Epithelial cell of esophagus (primary cell): ENCODE data around the gene CUL9.

Source experiments
- DNase-seq: peaks from one replicate; pipeline ENCODE4 v3.0.0; 2010; ENCODE audit warnings: low read depth
- H3K4me3 ChIP-seq: 2 replicates; pipeline ENCODE4 v1.5.1; 2011; ENCODE audit warnings: mild to moderate bottlenecking, low read length, control low read depth
- TF ChIP-seq, protein P1 (sequence below): IDR thresholded peaks from 2 replicates; pipeline ENCODE4 v1.5.1; 2011; ENCODE audit warnings: low read depth, mild to moderate bottlenecking, low read length, control low read depth, inconsistent platforms; ENCODE audit not compliant: insufficient read depth; ENCODE audit errors: missing control alignments

Gene CUL9

DNA sequence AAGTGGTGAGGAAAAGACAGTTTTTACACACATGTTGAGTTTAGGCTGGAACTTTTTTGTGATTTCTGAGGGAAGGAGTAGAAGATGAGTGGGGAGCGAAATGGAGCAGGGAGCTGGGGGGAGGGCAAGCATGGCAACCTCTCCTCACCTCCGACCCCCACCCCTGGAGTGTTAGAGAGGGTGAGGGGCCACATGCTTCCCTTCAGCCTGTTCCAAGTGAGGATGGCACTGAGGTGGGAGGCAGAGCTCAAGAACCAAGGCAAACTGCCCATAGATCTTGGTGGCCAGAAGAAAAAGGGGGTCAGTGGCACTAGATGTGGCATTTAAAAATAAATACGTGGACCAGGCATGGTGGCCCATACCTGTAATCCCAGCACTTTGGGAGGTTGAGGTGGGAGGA, 66.1 kb downstream of the CUL9 start:
- DNase-seq: no peak
- TF ChIP-seq, protein P1, sequence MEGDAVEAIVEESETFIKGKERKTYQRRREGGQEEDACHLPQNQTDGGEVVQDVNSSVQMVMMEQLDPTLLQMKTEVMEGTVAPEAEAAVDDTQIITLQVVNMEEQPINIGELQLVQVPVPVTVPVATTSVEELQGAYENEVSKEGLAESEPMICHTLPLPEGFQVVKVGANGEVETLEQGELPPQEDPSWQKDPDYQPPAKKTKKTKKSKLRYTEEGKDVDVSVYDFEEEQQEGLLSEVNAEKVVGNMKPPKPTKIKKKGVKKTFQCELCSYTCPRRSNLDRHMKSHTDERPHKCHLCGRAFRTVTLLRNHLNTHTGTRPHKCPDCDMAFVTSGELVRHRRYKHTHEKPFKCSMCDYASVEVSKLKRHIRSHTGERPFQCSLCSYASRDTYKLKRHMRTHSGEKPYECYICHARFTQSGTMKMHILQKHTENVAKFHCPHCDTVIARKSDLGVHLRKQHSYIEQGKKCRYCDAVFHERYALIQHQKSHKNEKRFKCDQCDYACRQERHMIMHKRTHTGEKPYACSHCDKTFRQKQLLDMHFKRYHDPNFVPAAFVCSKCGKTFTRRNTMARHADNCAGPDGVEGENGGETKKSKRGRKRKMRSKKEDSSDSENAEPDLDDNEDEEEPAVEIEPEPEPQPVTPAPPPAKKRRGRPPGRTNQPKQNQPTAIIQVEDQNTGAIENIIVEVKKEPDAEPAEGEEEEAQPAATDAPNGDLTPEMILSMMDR: no peak
- H3K4me3 ChIP-seq: no peak overlapping the region

DNA sequence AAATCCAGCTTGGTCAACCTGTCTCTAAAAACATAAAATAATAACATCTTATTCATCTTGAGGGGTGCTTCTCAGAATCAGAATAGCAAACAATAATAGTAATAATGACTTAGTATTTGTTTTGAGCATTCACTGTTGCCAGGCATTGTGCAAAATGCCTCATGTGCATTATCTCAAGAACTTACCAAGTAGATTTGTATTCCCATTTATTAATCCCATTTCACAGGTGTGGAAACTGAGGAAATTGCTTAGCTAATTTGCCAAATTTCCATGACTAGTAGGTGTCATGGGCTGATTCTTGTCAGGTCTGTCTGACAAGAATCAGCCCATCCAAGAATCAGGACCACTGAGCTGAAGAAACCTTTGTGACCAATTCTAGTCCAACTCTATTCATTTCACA, 66.8 kb downstream of the CUL9 start:
- TF ChIP-seq, protein P1: no peak
- no peak for DNase-seq
- H3K4me3 ChIP-seq: no peak overlapping the region

DNA sequence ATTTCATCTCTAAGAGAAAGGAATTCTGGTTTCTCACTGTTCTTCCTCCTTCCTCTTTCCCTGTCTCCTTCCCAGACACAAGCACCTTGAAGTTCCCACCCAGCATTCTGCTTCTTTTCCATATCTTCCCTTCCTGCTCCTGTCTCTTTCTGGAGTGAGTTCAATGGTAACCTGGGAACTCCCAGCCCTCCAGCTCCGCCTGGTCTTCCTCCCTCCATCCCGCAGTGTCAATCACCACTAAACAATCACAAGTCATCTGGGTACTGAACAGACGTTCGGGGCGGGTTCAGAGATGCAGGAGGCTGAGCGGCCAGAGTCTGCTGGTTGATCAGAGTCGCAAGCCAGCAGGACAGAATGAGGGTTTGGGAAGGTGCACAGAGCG, 69.0 kb downstream of the CUL9 start:
- no peak overlapping the region for H3K4me3 ChIP-seq
- DNase-seq: peak; percentile 32
- TF ChIP-seq, protein P1: no peak

DNA sequence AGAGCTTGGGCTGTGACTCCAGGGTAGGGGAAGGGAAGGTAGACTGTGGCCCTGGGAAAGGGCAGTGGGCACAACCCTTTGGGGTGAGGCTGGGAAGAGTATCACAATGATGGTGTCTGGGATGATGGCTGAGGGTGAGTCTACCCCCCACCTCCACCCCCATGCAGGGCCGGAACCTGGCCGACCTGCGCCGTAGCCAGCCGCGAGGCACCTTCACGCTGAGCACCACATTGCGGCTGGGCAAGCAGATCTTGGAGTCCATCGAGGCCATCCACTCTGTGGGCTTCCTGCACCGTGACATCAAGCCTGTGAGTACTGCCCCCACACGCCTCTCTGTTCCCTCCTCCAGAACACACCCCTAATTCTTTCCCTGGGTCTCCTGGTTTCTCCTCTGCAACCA, 71.4 kb downstream of the CUL9 start:
- no peak overlapping the region for H3K4me3 ChIP-seq
- TF ChIP-seq, protein P1: no peak
- no peak for DNase-seq

DNA sequence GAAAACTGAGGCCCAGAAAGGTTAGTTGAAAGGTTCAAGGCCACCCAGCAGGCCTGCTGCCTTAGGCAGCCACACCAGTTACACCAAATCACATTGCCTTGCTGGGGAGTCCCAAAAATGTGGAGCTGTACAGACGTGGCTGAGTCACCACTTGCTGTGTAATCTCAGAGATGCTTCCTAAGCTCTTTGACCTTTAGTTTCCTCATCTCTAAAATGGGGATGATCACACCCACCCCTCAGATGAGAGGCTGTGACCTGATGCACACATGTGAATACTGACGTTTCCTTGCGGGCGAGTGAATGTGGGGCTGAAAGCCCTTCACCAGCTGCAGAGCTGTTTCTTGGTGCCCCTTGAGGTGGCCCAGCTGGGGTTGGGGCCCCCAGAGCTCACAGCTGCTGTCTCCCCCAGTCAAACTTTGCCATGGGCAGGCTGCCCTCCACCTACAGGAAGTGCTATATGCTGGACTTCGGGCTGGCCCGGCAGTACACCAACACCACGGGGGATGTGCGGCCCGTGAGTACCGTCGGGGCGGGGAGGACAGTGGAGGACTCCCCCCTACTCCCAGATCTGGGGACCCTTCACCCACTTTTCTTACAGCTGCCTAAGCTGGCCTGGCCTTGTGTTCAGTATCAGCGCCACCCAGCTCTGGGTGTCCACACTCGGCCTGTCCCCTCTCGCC, 72.3 kb downstream of the CUL9 start:
- TF ChIP-seq, protein P1: no peak
- peak; percentile 35 for DNase-seq
- H3K4me3 ChIP-seq: no peak overlapping the region

DNA sequence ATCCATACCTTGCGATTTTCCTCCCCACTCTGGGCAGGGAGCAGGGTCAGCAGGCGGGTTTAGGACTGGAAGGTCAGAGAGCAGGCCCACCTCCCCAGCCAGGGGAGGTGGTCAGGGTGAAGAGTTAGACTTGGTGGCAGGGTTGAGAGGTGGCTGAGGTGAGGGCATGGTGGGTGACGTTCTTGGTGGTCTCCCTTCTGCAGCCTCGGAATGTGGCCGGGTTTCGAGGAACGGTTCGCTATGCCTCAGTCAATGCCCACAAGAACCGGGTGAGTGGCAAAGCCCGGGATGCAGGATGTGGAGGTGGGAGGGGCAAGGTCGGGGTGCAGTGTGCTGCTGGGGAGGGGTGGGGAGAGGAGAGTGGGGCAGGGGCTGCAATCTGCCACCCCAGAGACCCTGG, 72.8 kb downstream of the CUL9 start:
- no peak for DNase-seq
- H3K4me3 ChIP-seq: no peak overlapping the region
- TF ChIP-seq, protein P1: no peak

DNA sequence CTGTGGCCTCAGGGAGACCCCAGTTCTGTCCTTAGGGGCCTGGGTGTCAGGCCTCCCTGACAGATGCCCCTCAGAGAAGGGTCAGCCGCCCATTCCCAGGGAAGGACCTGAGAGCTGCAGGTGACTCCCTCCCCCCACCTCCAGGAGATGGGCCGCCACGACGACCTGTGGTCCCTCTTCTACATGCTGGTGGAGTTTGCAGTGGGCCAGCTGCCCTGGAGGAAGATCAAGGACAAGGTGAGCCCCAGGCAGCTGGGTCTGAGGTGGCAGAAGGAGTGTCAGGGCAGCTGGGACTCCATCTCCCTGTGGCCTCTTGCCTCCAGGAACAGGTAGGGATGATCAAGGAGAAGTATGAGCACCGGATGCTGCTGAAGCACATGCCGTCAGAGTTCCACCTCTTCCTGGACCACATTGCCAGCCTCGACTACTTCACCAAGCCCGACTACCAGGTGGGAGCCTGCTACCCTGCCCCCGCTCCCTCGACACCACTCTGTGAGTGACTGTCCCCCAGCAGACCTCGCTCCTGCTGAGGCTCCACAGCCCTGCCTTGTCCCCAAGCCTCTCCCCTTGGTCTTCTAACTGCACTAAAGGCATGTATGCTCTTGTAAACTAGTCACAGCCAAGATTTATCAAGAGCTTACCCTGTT, 73.5 kb downstream of the CUL9 start:
- H3K4me3 ChIP-seq: no peak overlapping the region
- TF ChIP-seq, protein P1: no peak

More for the DNA sequence above, 73.5 kb downstream of the CUL9 start:
- no peak for DNase-seq
